Body of pancreas (tissue), 4 donors: ENCODE results near the gene HPS5. TPM values are rescaled to one million over a fixed set of nuclear protein-coding genes. Genes with fewer than 3 reads are reported as not detected.

Experiments used
- ATAC-seq: fragments of 150-250 bp; one replicate; pipeline ENCODE4 v1.9.1; 2016
- DNase-seq, 4 donors: peaks; one replicate each; pipeline ENCODE4 v3.0.0-alpha.2; 2019
- H3K27ac ChIP-seq, 4 donors: fragments of 200-600 bp; sonication (generic); 1 replicate in 3 of 4; 2 replicates in 1 of 4; pipeline versions ENCODE4 v1.5.1 to v1.6.1; 2016 to 2019; ENCODE audit warnings: mild to moderate bottlenecking in 1 of 4, mixed read lengths in 1 of 4, moderate library complexity in 1 of 4
- H3K27me3 ChIP-seq, 2 donors: fragments of 200-600 bp; sonication (generic); one replicate each; pipeline ENCODE4 v1.6.0; 2016; ENCODE audit warnings: mild to moderate bottlenecking in 1 of 2
- H3K36me3 ChIP-seq, 2 donors: fragments of 200-600 bp; sonication (generic); replicated peaks in 1 of 2; 2 replicates each; pipeline ENCODE4 v1.5.1; 2016; ENCODE audit warnings: low read depth in 2 of 2; ENCODE audit not compliant: insufficient read depth in 1 of 2
- H3K4me1 ChIP-seq: fragments of 200-600 bp; sonication (generic); one replicate; pipeline ENCODE4 v1.6.0; 2016
- H3K4me3 ChIP-seq, 2 donors: fragments of 200-600 bp; sonication (generic); 1 replicate in 1 of 2; 2 replicates in 1 of 2; pipeline ENCODE4 v1.5.1; 2016 to 2019
- H3K9me3 ChIP-seq, 3 donors: fragments of 200-600 bp; sonication (generic); 1 replicate in 2 of 3; 2 replicates in 1 of 3; pipeline ENCODE4 v1.5.1; 2016
- POLR2A ChIP-seq, 3 donors: fragments of 450-650 bp; IDR thresholded peaks; one replicate each; pipeline ENCODE4 v1.6.1; 2016; ENCODE audit warnings: antibody characterized with exemption in 3 of 3, mild to moderate bottlenecking in 2 of 3
- WGBS, 2 donors: methylation state at CpG; one replicate each; pipeline ENCODE4 v1.1.5; 2017; 5-methylcytosine and 5-hydroxymethylcytosine counted together
- intact Hi-C: fragments of 100-400 bp; cut with DNase I; formaldehyde crosslinking; loops from one replicate; pipeline ENCODE4 v1.15.1; 2023
- total RNA-seq, 2 donors: library from RNA; depleted of rRNA; stranded (reverse); fragments of >200 nt; gene quantifications; one replicate each; pipeline ENCODE4 v1.1.0, GENCODE V29; 2016
- TF ChIP-seq, protein P1 (sequence below), 7 experiments: fragments of 450-650 bp in 4 of 7; fragments of 200-600 bp in 3 of 7; sonication (generic) in 3 of 7; IDR thresholded peaks; one replicate each; pipeline ENCODE4 v1.5.1; 2016 to 2019; ENCODE audit warnings: antibody characterized with exemption in 7 of 7

HPS5 gene
- total RNA-seq, 2 donors from 2014 or later = 8.3 to 47.5 TPM

- H3K36me3 ChIP-seq = peaks cover 0 to 25% of the 10 kb centered on the region in 2 donors
- no peaks in the 10 kb centered on the region for H3K27me3 ChIP-seq
- H3K4me1 ChIP-seq = no peaks in the 10 kb centered on the region
- no peaks in the 10 kb centered on the region for H3K9me3 ChIP-seq
- no peak overlapping the region for H3K27ac ChIP-seq
- no peak overlapping the region for H3K4me3 ChIP-seq
- DNase-seq = no peak
- TF ChIP-seq POLR2A (IDR thresholded peaks at IDR 0.05) = no peak
- TF ChIP-seq, protein P1, sequence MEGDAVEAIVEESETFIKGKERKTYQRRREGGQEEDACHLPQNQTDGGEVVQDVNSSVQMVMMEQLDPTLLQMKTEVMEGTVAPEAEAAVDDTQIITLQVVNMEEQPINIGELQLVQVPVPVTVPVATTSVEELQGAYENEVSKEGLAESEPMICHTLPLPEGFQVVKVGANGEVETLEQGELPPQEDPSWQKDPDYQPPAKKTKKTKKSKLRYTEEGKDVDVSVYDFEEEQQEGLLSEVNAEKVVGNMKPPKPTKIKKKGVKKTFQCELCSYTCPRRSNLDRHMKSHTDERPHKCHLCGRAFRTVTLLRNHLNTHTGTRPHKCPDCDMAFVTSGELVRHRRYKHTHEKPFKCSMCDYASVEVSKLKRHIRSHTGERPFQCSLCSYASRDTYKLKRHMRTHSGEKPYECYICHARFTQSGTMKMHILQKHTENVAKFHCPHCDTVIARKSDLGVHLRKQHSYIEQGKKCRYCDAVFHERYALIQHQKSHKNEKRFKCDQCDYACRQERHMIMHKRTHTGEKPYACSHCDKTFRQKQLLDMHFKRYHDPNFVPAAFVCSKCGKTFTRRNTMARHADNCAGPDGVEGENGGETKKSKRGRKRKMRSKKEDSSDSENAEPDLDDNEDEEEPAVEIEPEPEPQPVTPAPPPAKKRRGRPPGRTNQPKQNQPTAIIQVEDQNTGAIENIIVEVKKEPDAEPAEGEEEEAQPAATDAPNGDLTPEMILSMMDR (IDR thresholded peaks at IDR 0.05) = no peak
- ATAC-seq = no peak
- intact Hi-C loops = no loop called here
Measured at GRCh38 chr11:18299721-18300120, 22.2 kb downstream of the HPS5 start.

DNA sequence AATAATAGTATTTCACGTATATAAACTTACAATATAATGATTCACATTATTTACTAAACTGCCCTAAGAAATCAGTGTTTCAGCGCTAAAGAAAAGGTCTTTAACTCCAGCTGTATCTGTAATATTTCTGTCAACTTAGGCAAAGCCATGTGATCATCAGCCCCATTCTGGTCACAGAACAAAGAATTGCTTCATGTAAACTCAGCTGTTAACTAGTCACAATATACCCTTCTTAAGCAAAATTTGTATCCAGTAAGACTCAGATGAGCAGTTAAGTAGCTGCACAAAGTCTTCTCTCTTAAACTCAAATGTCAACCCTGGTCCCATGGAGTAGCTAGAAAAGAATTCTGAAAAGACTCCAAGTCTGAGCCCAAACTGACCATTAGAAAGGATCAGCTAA, 26.6 kb downstream of the HPS5 start:
- intact Hi-C loops = no loop called here
- peaks cover 0 to 33% of the 10 kb centered on the region in 2 donors for H3K36me3 ChIP-seq

DNA sequence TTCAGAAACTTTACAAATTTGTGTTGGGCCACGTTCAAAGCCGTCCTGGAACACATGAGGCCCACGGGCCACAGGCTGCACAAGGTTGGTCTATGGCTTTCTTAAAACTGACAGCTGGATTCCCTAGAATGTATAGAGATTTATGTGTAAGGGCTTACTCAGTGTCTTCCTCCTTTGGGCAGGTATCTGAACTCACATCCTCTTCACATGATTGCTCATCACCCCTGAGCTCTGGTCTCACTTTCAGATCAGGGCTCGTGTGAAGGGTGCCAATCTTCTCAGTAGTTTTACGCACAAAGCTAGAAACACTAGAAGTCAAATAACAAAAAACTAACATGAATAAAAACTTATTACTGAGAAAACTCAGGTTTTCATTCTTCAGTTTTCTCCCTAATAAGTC, 27.1 kb downstream of the HPS5 start:
- Histone ChIP-seq H3K4me1 (no peaks in the 10 kb centered on the region), H3K4me3 (no peak overlapping the region), H3K36me3 (peaks cover 0 to 30% of the 10 kb centered on the region in 2 donors), H3K9me3 (no peaks in the 10 kb centered on the region), H3K27me3 (no peaks in the 10 kb centered on the region), H3K27ac (no peak overlapping the region)
- DNase-seq = no peak
- 86 to 92% methylated on average over 5 of the region's 5 CpGs for WGBS, 2 donors
- ATAC-seq = no peak
- intact Hi-C loops = no loop called here
- TF ChIP-seq POLR2A (IDR thresholded peaks at IDR 0.05) = no peak
- TF ChIP-seq, protein P1 (IDR thresholded peaks at IDR 0.05) = no peak

More for the DNA sequence above, 26.6 kb downstream of the HPS5 start:
- no peak for TF ChIP-seq POLR2A (IDR thresholded peaks at IDR 0.05)
- TF ChIP-seq, protein P1 (IDR thresholded peaks at IDR 0.05) = no peak
- Histone ChIP-seq H3K9me3 (no peaks in the 10 kb centered on the region), H3K27me3 (no peaks in the 10 kb centered on the region), H3K4me1 (no peaks in the 10 kb centered on the region), H3K4me3 (no peak overlapping the region), H3K27ac (no peak overlapping the region)
- WGBS, 2 donors = 93 to 96% methylated on average over 2 of the region's 2 CpGs
- no peak for DNase-seq
- ATAC-seq = no peak

DNA sequence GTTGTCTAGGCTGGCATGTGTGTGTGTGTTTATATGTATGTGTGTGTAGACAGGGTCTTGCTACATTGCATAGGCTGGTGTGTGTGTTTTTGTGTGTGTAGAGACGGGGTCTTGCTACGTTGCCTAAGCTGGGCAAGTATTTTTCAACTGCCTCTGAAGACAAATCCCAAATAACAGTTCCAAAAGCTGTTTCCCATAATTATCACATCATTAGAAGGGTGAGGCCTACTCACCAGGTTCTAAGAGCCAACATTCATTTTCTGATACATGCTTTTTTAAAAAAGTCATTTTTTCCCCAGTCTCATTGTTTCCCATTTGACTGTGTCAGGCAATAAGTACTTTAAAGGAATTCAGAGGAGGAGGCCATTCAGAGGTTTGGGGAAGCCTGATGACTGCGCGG, 33.0 kb downstream of the HPS5 start:
- ATAC-seq (no peak), DNase-seq (no peak)
- no peaks in the 10 kb centered on the region for H3K4me1 ChIP-seq
- intact Hi-C loops = no loop called here
- H3K27me3 ChIP-seq = no peaks in the 10 kb centered on the region
- H3K9me3 ChIP-seq = no peaks in the 10 kb centered on the region
- peaks cover 7 to 15% of the 10 kb centered on the region in 2 donors for H3K36me3 ChIP-seq
- WGBS, 2 donors = 92 to 97% methylated on average over 4 of the region's 4 CpGs
- no peak for TF ChIP-seq POLR2A (IDR thresholded peaks at IDR 0.05)
- TF ChIP-seq, protein P1 (IDR thresholded peaks at IDR 0.05) = no peak
- H3K27ac ChIP-seq = no peak overlapping the region
- no peak overlapping the region for H3K4me3 ChIP-seq

DNA sequence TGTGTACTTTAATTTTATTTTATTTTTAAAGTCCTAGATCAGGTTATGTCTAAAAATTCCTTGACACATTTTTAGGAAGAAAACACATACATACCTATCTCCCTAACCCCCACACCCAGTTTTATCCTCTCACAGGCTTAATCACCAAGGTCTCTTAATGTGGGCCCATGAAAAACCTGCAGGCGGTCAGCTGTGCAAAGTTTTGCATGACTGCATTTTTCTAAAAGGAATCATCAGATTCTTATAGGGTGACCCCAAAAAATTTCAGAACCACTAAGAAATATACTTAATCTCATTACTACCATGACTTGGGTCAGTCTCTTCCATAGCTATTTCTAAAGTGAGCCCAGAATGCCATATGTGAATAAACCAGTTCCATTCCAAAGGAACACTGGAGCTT, 36.1 kb downstream of the HPS5 start:
- ATAC-seq (no peak), DNase-seq (no peak)
- Histone ChIP-seq H3K4me1 (no peaks in the 10 kb centered on the region), H3K27ac (no peak overlapping the region), H3K9me3 (no peaks in the 10 kb centered on the region), H3K36me3 (peaks cover 7 to 12% of the 10 kb centered on the region in 2 donors), H3K27me3 (no peaks in the 10 kb centered on the region), H3K4me3 (no peak overlapping the region)
- intact Hi-C loops = no loop called here
- 83 to 100% methylated on average over 1 of the region's 1 CpG for WGBS, 2 donors
- TF ChIP-seq, protein P1 (IDR thresholded peaks at IDR 0.05) = no peak
- no peak for TF ChIP-seq POLR2A (IDR thresholded peaks at IDR 0.05)
